ENCODE results near the gene BOD1. TPM values are rescaled to one million over a fixed set of nuclear protein-coding genes. Genes with fewer than 3 reads are reported as not detected.

Gene BOD1
- total and polyA plus RNA-seq, 2 donors (not counting 3 experiments of a cell fraction or from before 2014, with no cell fraction given): 57.6 to 62.4 TPM

GRCh38 chr5:173602423-173602822 is 14.0 kb downstream of the BOD1 start:
- no peaks in the 10 kb centered on the region for H3K79me2 ChIP-seq (ENCODE audit: control insufficient read depth, insufficient read depth, low read length)
- H4K20me1 ChIP-seq (replicated peaks; ENCODE audit: control insufficient read depth, extremely low read depth, insufficient read depth, low read length): no peaks in the 10 kb centered on the region
- FAIRE-seq: no peak
- dilution Hi-C loops (cut with MboI; ENCODE audit: extremely low pct_ligation_motif_present, low sequenced_read_pairs) (no loop called here), intact Hi-C loops (cut with micrococcal nuclease) (no loop called here)
- peaks cover 3 to 21% of the 10 kb centered on the region in 2 experiments for H3K36me3 ChIP-seq (ENCODE audit: control insufficient read depth in 2 of 2, extremely low read depth in 1 of 2, insufficient read depth in 2 of 2, low read length in 2 of 2)
- H3K4me3 ChIP-seq (replicated peaks in 1 of 3; ENCODE audit: insufficient read depth in 1 of 3, low read depth in 1 of 3, low read length in 3 of 3): no peak overlapping the region
- no peaks in the 10 kb centered on the region for H3K9me1 ChIP-seq (replicated peaks; ENCODE audit: control insufficient read depth, extremely low read depth, insufficient read depth, low read length)
- no peaks in the 10 kb centered on the region for H3K4me1 ChIP-seq (ENCODE audit: control insufficient read depth, extremely low read depth, insufficient read depth, low read length)
- TF ChIP-seq MAX (IDR thresholded peaks at IDR 0.05; ENCODE audit: insufficient read depth, insufficient read length) (no peak), JUN (IDR thresholded peaks at IDR 0.05; ENCODE audit: borderline replicate concordance, insufficient read depth, insufficient read length, low read depth) (no peak), FOS (IDR thresholded peaks at IDR 0.05; ENCODE audit: borderline replicate concordance, insufficient read depth, low read length) (no peak), MYC (IDR thresholded peaks at IDR 0.05; ENCODE audit: low read depth, low read length) (no peak), POLR2A (IDR thresholded peaks at IDR 0.05; ENCODE audit: low read depth, low read length) (no peak), EZH2 (IDR thresholded peaks at IDR 0.05; ENCODE audit: borderline replicate concordance, low read depth, low read length, severe bottlenecking) (no peak), GATA2 (IDR thresholded peaks at IDR 0.05; ENCODE audit: insufficient read depth, insufficient read length, low read depth, low read length) (no peak), POLR2AphosphoS5 (IDR thresholded peaks at IDR 0.05; ENCODE audit: insufficient read depth, low read depth, low read length) (no peak)
- TF ChIP-seq, protein P1, sequence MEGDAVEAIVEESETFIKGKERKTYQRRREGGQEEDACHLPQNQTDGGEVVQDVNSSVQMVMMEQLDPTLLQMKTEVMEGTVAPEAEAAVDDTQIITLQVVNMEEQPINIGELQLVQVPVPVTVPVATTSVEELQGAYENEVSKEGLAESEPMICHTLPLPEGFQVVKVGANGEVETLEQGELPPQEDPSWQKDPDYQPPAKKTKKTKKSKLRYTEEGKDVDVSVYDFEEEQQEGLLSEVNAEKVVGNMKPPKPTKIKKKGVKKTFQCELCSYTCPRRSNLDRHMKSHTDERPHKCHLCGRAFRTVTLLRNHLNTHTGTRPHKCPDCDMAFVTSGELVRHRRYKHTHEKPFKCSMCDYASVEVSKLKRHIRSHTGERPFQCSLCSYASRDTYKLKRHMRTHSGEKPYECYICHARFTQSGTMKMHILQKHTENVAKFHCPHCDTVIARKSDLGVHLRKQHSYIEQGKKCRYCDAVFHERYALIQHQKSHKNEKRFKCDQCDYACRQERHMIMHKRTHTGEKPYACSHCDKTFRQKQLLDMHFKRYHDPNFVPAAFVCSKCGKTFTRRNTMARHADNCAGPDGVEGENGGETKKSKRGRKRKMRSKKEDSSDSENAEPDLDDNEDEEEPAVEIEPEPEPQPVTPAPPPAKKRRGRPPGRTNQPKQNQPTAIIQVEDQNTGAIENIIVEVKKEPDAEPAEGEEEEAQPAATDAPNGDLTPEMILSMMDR (IDR thresholded peaks at IDR 0.05; ENCODE audit: extremely low read depth in 1 of 2, insufficient read depth in 1 of 2, low read depth in 1 of 2, low read length in 2 of 2): no peak
- POLR2A ChIA-PET: interaction anchor here (0.7 kb wide), 1 partner anchor 13 kb away, joined by 5 read pairs; no protein-coding TSS in a partner anchor
- no peak for DNase-seq (ENCODE audit: low read depth, low spot score)
- H3K27ac ChIP-seq (ENCODE audit: insufficient read depth, low read depth, low read length): no peak overlapping the region
- no TSS peak for BruUV-seq (replicated peaks)
- H3K9me3 ChIP-seq (replicated peaks; ENCODE audit: control insufficient read depth, insufficient read depth, low read length): no peaks in the 10 kb centered on the region
- no peaks in the 10 kb centered on the region for H3K27me3 ChIP-seq (ENCODE audit: control insufficient read depth in 2 of 2, insufficient read depth in 2 of 2, low read length in 2 of 2)
- no peak overlapping the region for H3K9ac ChIP-seq (replicated peaks; ENCODE audit: extremely low read depth, insufficient read depth, low read length)
- CTCF ChIA-PET: interaction anchor here (1.2 to 1.8 kb wide), 2 partner anchors 10 to 21 kb away, joined by 3 to 10 read pairs; no protein-coding TSS in a partner anchor
- no peak overlapping the region for H3K4me2 ChIP-seq (ENCODE audit: insufficient read depth, low read length)
- no peak overlapping the region for H2AFZ ChIP-seq (ENCODE audit: low read depth, low read length)

All from endothelial cell of umbilical vein (primary cell).